PC-3 (cell line): ENCODE data around the gene ADRA2B. TPM values are rescaled to one million over a fixed set of nuclear protein-coding genes. Genes with fewer than 3 reads are reported as not detected.

Experiments used
- ATAC-seq: fragments of 200-7000 bp; cut with Tn5 transposase; 2 replicates; pipeline ENCODE4 v1.9.1; 2020; ENCODE audit warnings: mild to moderate bottlenecking, moderate library complexity
- BruUV-seq: library from RNA; stranded (reverse); fragments of 400-500 nt; replicated peaks from 2 replicates; lab custom pipeline; 2021; lab: Mats Ljungman, UMichigan
- CTCF ChIA-PET: fragments of 300-600 bp; sonication (Branson Sonifier 250); formaldehyde crosslinking; loops from one replicate; lab custom pipeline; 2022; ENCODE audit warnings: antibody characterized with exemption; lab: Charles Lee
- POLR2A ChIA-PET: fragments of 300-600 bp; sonication (Branson Sonifier 250); formaldehyde crosslinking; loops from one replicate; lab custom pipeline; 2022; ENCODE audit warnings: antibody characterized with exemption; ENCODE audit not compliant: unreplicated experiment; lab: Charles Lee
- DNase-seq: peaks from one replicate; pipeline ENCODE4 v3.0.0-alpha.2; 2015
- H2AFZ ChIP-seq: fragments of 300-600 bp; sonication (generic); 2 replicates; pipeline ENCODE4 v1.6.0; 2016; ENCODE audit warnings: antibody characterized with exemption, low read length
- H3F3A ChIP-seq: fragments of 300-600 bp; sonication (generic); one replicate; pipeline ENCODE4 v1.6.0; 2017; ENCODE audit warnings: antibody characterized with exemption, low read length, control low read depth, mild to moderate bottlenecking; ENCODE audit not compliant: unreplicated experiment
- H3K27ac ChIP-seq: fragments of 300-600 bp; sonication (generic); 2 replicates; pipeline ENCODE4 v1.5.1; 2016; ENCODE audit warnings: mild to moderate bottlenecking, low read length
- H3K27me3 ChIP-seq: fragments of 300-600 bp; sonication (generic); 2 replicates; pipeline ENCODE4 v1.6.1; 2016; ENCODE audit warnings: low read length, mixed read lengths
- H3K36me3 ChIP-seq: fragments of 300-600 bp; sonication (generic); 2 replicates; pipeline ENCODE4 v1.6.1; 2016; ENCODE audit warnings: low read depth, mixed run types, low read length, mixed read lengths
- H3K4me1 ChIP-seq: fragments of 300-600 bp; sonication (generic); 2 replicates; pipeline ENCODE4 v1.5.1; 2016; ENCODE audit warnings: low read length; ENCODE audit not compliant: insufficient read depth
- H3K4me2 ChIP-seq: fragments of 300-600 bp; sonication (generic); 2 replicates; pipeline ENCODE4 v1.6.0; 2016; ENCODE audit warnings: low read length
- H3K4me3 ChIP-seq: fragments of 300-600 bp; sonication (generic); 2 replicates; pipeline ENCODE4 v1.5.1; 2016; ENCODE audit warnings: mild to moderate bottlenecking, low read length, mixed read lengths
- H3K79me2 ChIP-seq: fragments of 300-600 bp; sonication (generic); 2 replicates; pipeline ENCODE4 v1.6.1; 2017; ENCODE audit warnings: low read length, mixed read lengths
- H3K9ac ChIP-seq: fragments of 300-600 bp; sonication (generic); 2 replicates; pipeline ENCODE4 v1.6.0; 2016; ENCODE audit warnings: mild to moderate bottlenecking, low read length
- H3K9me2 ChIP-seq: fragments of 300-600 bp; sonication (generic); replicated peaks from 2 replicates; pipeline ENCODE4 v1.6.1; 2016; ENCODE audit warnings: mixed run types, low read length, mixed read lengths
- H3K9me3 ChIP-seq: fragments of 300-600 bp; sonication (generic); 2 replicates; pipeline ENCODE4 v1.6.1; 2016; ENCODE audit warnings: low read length, mixed read lengths
- H4K20me1 ChIP-seq: fragments of 300-600 bp; sonication (generic); 2 replicates; pipeline ENCODE4 v1.6.1; 2016; ENCODE audit warnings: low read length, mixed read lengths
- CTCF ChIP-seq: fragments of 300-600 bp; sonication (generic); conservative IDR thresholded peaks from 2 replicates; pipeline ENCODE4 v1.5.1; 2017; ENCODE audit warnings: antibody characterized with exemption, low read depth, mild to moderate bottlenecking, low read length
- EZH2 ChIP-seq: fragments of 300-600 bp; sonication (generic); IDR thresholded peaks from one replicate; pipeline ENCODE4 v1.6.1; 2017; ENCODE audit warnings: antibody characterized with exemption, mild to moderate bottlenecking, low read length; ENCODE audit not compliant: unreplicated experiment
- EZH2phosphoT487 ChIP-seq: fragments of 300-600 bp; sonication (generic); IDR thresholded peaks from 2 replicates; pipeline ENCODE4 v1.6.1; 2018; ENCODE audit warnings: mild to moderate bottlenecking, antibody characterized with exemption, low read length, borderline replicate concordance
- intact Hi-C: fragments of 100-400 bp; cut with micrococcal nuclease; formaldehyde crosslinking; loops from 2 replicates; pipeline ENCODE4 v1.9.0; 2023
- total RNA-seq: library from RNA; depleted of rRNA; stranded (reverse); fragments of >200 nt; gene quantifications from 2 replicates; pipeline ENCODE4 v1.2.3, GENCODE V29; 2014

The ADRA2B gene
- total RNA-seq, 1 experiment from 2014 or later = not detected

GRCh38 chr2:96112501-96113366 is 3.6 kb downstream of the ADRA2B start:
- CTCF ChIA-PET = interaction anchor here (0.5 to 1.1 kb wide), 2 partner anchors 38 to 62 kb away, joined by 3 to 4 read pairs; no protein-coding TSS in a partner anchor
- no TSS peak for BruUV-seq
- no peak overlapping the region for H2AFZ ChIP-seq
- H3K9me3 ChIP-seq = no peaks in the 10 kb centered on the region
- ATAC-seq (no peak), DNase-seq (no peak)
- no peak overlapping the region for H3K4me2 ChIP-seq
- H3K9me2 ChIP-seq = no peaks in the 10 kb centered on the region
- no peaks in the 10 kb centered on the region for H3F3A ChIP-seq
- H3K4me1 ChIP-seq = peaks cover 7% of the 10 kb centered on the region
- no peaks in the 10 kb centered on the region for H4K20me1 ChIP-seq
- POLR2A ChIA-PET = interaction anchor here (0.6 kb wide), 1 partner anchor 39 kb away, joined by 5 read pairs; no protein-coding TSS in a partner anchor
- no peak overlapping the region for H3K27ac ChIP-seq
- intact Hi-C loops = no loop called here
- no peak overlapping the region for H3K9ac ChIP-seq
- no peaks in the 10 kb centered on the region for H3K27me3 ChIP-seq
- no peaks in the 10 kb centered on the region for H3K36me3 ChIP-seq
- no peaks in the 10 kb centered on the region for H3K79me2 ChIP-seq
- no peak for TF ChIP-seq EZH2phosphoT487
- no peak for TF ChIP-seq CTCF
- TF ChIP-seq EZH2 = no peak
- H3K4me3 ChIP-seq = no peak overlapping the region

DNA sequence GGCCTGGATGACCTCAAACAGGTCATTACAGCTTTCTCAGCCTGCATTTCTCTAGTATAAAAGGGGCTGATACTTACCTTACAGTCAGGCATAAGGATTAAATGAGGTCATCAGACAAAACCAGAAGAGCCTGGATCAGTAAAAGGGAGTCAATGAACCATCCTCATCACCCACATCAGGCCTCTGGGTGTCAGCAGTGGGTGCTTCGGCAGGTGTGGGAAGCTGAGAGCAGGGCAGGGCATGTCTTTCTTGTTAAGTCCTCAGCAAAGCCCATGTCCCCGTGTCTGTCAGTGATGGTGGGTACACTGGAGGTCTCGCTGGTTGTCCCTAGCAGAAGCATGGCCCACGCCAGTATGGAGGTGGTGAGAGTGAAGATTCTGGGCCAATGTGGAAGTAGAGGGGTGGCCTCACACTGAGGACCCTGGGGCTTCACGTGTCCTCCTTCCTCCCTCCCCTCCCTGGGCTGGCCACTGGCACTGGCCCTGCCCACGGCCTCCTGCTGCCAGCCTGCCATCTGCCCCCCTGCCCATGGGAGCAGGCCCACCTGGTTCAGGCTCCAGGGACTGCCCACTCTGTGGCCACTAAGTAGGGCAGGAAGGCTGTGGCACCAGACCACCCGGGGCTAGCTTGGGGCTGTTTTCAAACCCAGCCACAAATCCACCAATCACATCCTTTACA is 4.4 kb downstream of the ADRA2B start:
- POLR2A ChIA-PET = no interaction called here

More for the DNA sequence above, 4.4 kb downstream of the ADRA2B start:
- Histone ChIP-seq H3K9me2 (no peaks in the 10 kb centered on the region), H2AFZ (no peak overlapping the region), H3K79me2 (no peaks in the 10 kb centered on the region), H3K4me3 (no peak overlapping the region), H3K9ac (no peak overlapping the region), H3K27me3 (no peaks in the 10 kb centered on the region), H3K4me1 (no peaks in the 10 kb centered on the region), H4K20me1 (no peaks in the 10 kb centered on the region), H3K27ac (no peak overlapping the region), H3F3A (no peaks in the 10 kb centered on the region), H3K4me2 (no peak overlapping the region), H3K9me3 (no peaks in the 10 kb centered on the region), H3K36me3 (no peaks in the 10 kb centered on the region)
- TF ChIP-seq CTCF = no peak
- ATAC-seq (no peak), DNase-seq (no peak)
- intact Hi-C loops = no loop called here
- BruUV-seq = no TSS peak
- CTCF ChIA-PET = interaction anchor here (0.5 to 1.1 kb wide), 2 partner anchors 37 to 62 kb away, joined by 3 to 4 read pairs; no protein-coding TSS in a partner anchor
